Muscle of leg (tissue), 11 donors: Measurements from ENCODE around the gene TMEM235. TPM values are rescaled to one million over a fixed set of nuclear protein-coding genes. Genes with fewer than 3 reads are reported as not detected.
A peak's percentile ranks its signal among the peaks of the same experiment; 100 is the strongest.

Source experiments
- DNase-seq: peaks from one replicate; pipeline ENCODE4 v3.0.0; 2013
- H3K27ac ChIP-seq: one replicate; pipeline ENCODE4 v1.5.1; 2013; ENCODE audit warnings: mild to moderate bottlenecking, low read length, control low read depth
- H3K27me3 ChIP-seq: one replicate; pipeline ENCODE4 v1.6.1; 2013; ENCODE audit warnings: low read length; ENCODE audit not compliant: control insufficient read depth, insufficient read depth
- H3K36me3 ChIP-seq: one replicate; pipeline ENCODE4 v1.6.1; 2013; ENCODE audit warnings: low read length; ENCODE audit not compliant: control insufficient read depth, insufficient read depth
- H3K4me1 ChIP-seq: one replicate; pipeline ENCODE4 v1.6.1; 2013; ENCODE audit warnings: low read length; ENCODE audit not compliant: control insufficient read depth, insufficient read depth
- H3K4me3 ChIP-seq: one replicate; pipeline ENCODE4 v1.5.1; 2013; ENCODE audit warnings: low read length, control low read depth
- H3K9me3 ChIP-seq: replicated peaks from 2 replicates; pipeline ENCODE4 v1.6.1; 2013; ENCODE audit warnings: low read depth, low read length; ENCODE audit not compliant: control insufficient read depth
- WGBS: methylation state at CpG from one replicate; pipeline ENCODE4 v1.1.5; 2013; ENCODE audit warnings: missing lambda C conversion rate; ENCODE audit not compliant: insufficient coverage; 5-methylcytosine and 5-hydroxymethylcytosine counted together
- polyA plus RNA-seq, 8 donors: library from polyadenylated mRNA; unstranded; fragments of 120-200 nt; gene quantifications; one replicate each; pipeline versions ENCODE4 v1.2.1 to v1.2.3, GENCODE V29; 2013; ENCODE audit warnings: inconsistent platforms in 1 of 8, low replicate concordance in 1 of 8; ENCODE audit not compliant: insufficient read length in 8 of 8, insufficient read depth in 1 of 8
- total RNA-seq: library from RNA; stranded (reverse); fragments of 120-200 nt; gene quantifications from one replicate; pipeline ENCODE4 v1.2.4, GENCODE V29; 2013

The TMEM235 gene
- total and polyA plus RNA-seq, 9 donors: 0.04 to 0.14 (median 0.10) TPM; not detected in 6

DNA sequence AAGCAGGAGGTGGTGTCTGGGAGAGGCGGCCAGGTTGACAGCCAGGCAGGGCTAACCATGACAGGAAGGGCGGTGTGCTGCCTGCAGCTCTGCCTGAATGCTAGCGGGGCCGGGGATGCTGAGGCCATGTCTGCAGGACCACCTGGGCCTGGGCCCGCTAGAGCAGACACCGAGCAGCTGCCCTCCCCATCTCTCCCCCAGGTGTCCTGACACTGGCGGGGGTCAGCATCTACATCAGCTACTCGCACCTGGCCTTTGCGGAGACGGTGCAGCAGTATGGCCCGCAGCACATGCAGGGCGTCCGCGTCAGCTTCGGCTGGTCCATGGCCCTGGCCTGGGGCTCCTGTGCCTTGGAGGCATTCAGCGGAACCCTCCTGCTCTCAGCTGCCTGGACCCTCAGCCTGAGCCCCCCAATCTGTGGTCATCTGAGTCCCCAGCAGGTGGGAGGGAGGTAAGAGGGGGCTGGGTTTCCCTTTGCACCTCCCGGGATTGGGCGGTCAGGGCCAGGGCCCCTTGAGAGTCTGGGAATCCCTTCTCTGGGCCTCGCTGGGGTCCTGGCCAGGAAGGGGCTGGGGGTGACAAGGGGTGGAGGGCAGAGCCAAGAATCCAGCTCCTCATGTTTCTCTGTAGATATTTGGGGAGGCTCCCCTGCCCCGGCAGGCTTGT lies 7.5 kb downstream of the TMEM235 start:
- Histone ChIP-seq H3K4me1 (peaks cover 55% of the 10 kb centered on the region), H3K27me3 (peaks cover 3% of the 10 kb centered on the region), H3K36me3 (no peaks in the 10 kb centered on the region), H3K4me3 (no peak overlapping the region), H3K27ac (no peak overlapping the region), H3K9me3 (no peaks in the 10 kb centered on the region)
- 75% methylated on average over 20 of the region's 20 CpGs for WGBS
- no peak for DNase-seq

- Histone ChIP-seq H3K4me1 (peaks cover 50% of the 10 kb centered on the region), H3K27ac (no peak overlapping the region), H3K27me3 (no peaks in the 10 kb centered on the region), H3K36me3 (no peaks in the 10 kb centered on the region), H3K9me3 (no peaks in the 10 kb centered on the region), H3K4me3 (no peak overlapping the region)
- WGBS: 90% methylated on average over 7 of the region's 9 CpGs
- no peak for DNase-seq
These were observed 8.1 kb downstream of the TMEM235 start for GRCh38 chr17:78239489-78239931.

DNA sequence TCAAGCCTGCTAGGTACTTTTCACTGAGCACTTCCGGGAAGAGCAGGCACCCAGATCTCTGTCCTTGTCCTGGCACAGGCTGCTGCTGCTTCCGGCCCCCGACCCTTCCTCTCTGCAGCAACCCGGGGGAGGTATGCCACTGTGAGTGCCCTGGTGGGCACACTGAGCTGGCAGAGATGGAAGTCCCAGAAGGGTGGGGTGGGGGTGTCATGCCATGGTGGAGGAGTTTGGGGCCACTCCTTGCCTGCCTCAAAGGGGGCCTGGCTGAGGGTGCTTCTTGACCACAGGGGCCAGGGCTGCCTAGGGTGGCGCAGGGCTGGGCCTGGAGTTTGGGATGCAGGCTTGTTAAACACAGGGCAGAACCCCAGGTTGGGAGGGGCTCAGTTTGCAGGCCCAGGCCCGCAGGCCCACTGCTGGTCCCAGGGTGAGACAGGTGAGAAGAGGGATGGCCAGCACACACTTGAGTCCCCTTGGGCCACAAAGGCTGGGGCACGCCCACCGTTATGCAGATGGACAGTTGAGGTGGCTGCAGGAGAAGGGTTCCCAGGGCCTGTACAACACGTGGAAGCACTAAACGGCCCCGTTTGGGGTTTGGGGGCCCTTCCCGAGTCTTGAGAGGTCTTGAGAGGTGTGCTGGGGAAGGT lies 8.7 kb downstream of the TMEM235 start:
- Histone ChIP-seq H3K4me1 (peaks cover 43% of the 10 kb centered on the region), H3K27me3 (no peaks in the 10 kb centered on the region), H3K27ac (no peak overlapping the region), H3K9me3 (no peaks in the 10 kb centered on the region), H3K4me3 (no peak overlapping the region), H3K36me3 (no peaks in the 10 kb centered on the region)
- no peak for DNase-seq
- WGBS: 85% methylated on average over 8 of the region's 12 CpGs

DNA sequence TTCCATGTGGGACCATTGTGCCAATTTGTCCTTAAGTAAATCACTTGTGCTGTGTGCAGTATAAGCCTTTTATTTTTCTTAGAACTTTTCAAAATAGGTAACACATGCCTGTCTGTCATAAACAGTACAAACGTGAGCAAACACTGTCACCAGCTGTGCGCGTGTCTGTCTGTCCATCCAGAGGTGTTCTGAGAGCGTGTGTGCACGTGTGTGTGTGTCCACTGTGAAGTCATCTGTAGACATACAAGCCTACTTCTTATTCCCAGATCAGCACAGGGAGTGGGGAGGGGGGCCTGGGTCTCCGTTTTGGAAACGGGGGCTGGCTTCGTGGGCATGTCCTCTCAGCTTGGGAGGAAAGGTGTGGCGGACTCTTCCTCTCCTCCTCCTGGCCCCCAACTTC lies 9.4 kb downstream of the TMEM235 start:
- no peaks in the 10 kb centered on the region for H3K27me3 ChIP-seq
- no peak overlapping the region for H3K27ac ChIP-seq
- DNase-seq: no peak
- no CpG with 5 or more reads among the region's 9 CpGs for WGBS
- peaks cover 40% of the 10 kb centered on the region for H3K4me1 ChIP-seq
- no peaks in the 10 kb centered on the region for H3K36me3 ChIP-seq
- no peak overlapping the region for H3K4me3 ChIP-seq
- H3K9me3 ChIP-seq: no peaks in the 10 kb centered on the region

GRCh38 chr17:78241277-78242023 lies 10.0 kb downstream of the TMEM235 start:
- WGBS: 75% methylated on average over 8 of the region's 13 CpGs
- no peaks in the 10 kb centered on the region for H3K27me3 ChIP-seq
- no peak overlapping the region for H3K27ac ChIP-seq
- H3K36me3 ChIP-seq: no peaks in the 10 kb centered on the region
- DNase-seq: peak; percentile 51
- H3K4me1 ChIP-seq: peaks cover 34% of the 10 kb centered on the region
- no peak overlapping the region for H3K4me3 ChIP-seq
- no peaks in the 10 kb centered on the region for H3K9me3 ChIP-seq

DNA sequence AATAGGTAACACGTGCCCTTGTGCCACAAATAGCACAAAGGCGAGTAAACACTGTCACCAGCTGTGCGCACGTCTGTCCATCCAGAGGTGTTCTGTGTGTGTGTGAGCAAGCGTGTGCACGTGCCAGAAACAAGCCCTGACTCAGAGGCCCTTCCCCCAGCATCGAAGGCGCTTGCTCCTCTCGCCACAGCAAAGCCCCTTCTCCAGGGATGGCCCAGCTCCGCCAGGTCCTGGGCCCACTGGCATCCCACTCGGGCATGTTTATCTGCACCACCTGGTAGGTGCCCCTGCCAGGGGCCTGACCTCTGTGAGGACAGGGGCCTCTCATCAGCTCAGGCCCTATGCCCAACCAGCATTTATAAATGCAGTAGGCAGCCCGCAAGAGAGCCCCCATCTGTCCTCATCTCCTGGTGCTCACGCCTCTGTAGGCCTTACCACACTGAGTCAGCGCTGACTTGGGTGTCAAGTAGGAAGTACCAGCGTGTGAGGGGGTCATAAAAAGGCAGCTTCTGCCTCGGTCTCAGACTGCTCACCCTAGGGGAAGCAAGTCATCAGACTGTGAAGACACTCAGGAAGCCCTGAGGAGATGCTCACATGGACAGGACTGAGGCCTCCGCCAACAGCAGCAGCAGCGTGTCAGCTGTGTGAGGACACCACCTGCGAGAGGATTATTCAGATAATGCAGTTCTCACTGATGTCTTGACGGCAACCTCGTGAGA lies 10.8 kb downstream of the TMEM235 start:
- H3K36me3 ChIP-seq: no peaks in the 10 kb centered on the region
- H3K9me3 ChIP-seq: no peaks in the 10 kb centered on the region
- no peak overlapping the region for H3K4me3 ChIP-seq
- 63% methylated on average over 18 of the region's 21 CpGs for whole genome bisulfite sequencing
- no peaks in the 10 kb centered on the region for H3K27me3 ChIP-seq
- no peak for DNase-seq
- no peak overlapping the region for H3K27ac ChIP-seq
- H3K4me1 ChIP-seq: peaks cover 26% of the 10 kb centered on the region

GRCh38 chr17:78247304-78247703 lies 15.9 kb downstream of the TMEM235 start:
- Histone ChIP-seq H3K27me3 (peaks cover 3% of the 10 kb centered on the region), H3K4me3 (no peak overlapping the region), H3K9me3 (no peaks in the 10 kb centered on the region), H3K4me1 (peaks cover 12% of the 10 kb centered on the region), H3K36me3 (no peaks in the 10 kb centered on the region), H3K27ac (no peak overlapping the region)
- 60% methylated on average over 6 of the region's 8 CpGs for WGBS
- DNase-seq: no peak

DNA sequence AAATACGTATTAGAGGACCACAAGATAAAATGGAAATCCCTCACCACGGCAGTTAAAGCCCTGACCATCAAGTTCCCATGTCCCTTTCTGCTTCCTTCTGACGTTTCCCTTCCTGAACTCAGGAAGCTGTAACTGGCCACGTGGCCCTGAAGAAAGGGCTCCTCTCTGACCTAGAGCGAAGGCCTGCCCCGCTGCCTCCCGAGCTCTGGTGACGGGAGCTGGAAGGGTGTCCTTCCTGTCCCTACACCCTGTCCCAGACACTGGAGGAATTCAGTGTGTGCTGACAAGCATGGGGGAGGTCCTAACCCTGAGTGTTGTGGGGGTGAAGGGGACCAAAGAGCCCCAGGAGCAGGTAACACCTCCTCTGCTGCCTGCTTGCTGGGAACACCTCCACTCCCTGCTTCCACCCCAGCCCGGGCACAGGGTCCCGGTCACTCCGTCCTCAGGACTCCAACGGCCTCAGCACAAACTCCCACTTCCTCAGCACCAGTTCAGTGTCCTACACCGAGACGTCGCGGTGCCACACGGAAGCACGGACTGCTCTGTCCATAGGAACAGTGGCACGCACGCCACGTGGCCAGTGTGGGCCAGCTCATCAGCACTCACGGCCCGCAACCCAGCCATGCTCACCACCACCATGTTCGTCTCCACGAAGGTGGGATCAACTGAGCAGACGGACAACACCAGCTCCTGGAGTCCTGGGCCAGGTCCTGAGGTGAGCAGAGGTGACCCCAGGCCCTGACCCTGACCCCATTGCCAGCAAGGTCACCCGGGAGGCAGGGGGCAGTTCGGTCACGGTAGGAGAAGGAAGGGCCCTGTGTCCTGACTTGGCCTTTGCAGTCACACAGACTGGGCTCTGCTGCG lies 16.9 kb downstream of the TMEM235 start:
- Histone ChIP-seq H3K27me3 (peaks cover 3% of the 10 kb centered on the region), H3K9me3 (no peaks in the 10 kb centered on the region), H3K27ac (no peak overlapping the region), H3K36me3 (no peaks in the 10 kb centered on the region), H3K4me1 (peaks cover 12% of the 10 kb centered on the region), H3K4me3 (no peak overlapping the region)
- no peak for DNase-seq
- 70% methylated on average over 26 of the region's 30 CpGs for WGBS

DNA sequence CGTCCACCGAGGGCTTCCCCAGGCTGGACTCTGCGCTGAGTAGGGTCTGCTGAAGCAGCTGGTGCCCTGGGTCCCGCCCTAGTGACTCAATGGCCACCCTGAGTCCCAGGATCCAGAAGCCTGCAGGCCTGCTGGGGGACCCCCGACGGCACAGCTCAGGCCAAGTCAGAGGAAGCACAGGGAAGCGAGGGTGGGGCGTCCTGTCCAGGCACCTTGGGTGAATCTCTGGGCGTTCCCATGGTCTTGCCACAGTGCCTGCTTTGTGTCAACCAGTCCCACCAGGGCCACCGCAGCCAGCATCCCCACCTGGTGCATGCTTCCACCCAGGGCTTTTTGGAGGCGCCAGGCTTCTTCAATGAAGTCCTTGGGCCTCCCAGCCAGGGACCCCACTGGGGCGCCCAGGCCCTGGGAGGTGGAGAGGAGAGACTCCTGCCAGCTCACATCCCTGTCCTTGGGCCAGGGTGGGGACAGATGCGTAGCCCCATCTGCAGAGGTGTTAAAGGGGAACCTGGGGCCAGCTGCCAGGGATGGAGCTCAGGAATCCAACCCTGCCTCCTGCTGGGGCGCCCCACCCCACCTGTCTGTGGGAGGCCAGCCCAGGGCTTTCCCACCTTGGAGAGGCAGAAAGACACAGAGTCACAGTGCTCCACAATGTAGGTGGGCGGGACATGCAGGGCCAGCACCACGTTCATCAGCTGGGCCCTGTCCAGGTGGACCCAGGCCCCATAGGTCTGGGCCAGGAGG lies 17.8 kb downstream of the TMEM235 start:
- DNase-seq: no peak
- no peak overlapping the region for H3K27ac ChIP-seq
- no peaks in the 10 kb centered on the region for H3K9me3 ChIP-seq
- H3K4me1 ChIP-seq: peaks cover 19% of the 10 kb centered on the region
- WGBS: 79% methylated on average over 13 of the region's 16 CpGs
- H3K36me3 ChIP-seq: no peaks in the 10 kb centered on the region
- no peak overlapping the region for H3K4me3 ChIP-seq
- peaks cover 3% of the 10 kb centered on the region for H3K27me3 ChIP-seq
